Measurements from ENCODE around the gene MOCOS.
"Not testable (repeated sequence)": the region's sequence is repeated elsewhere in the genome, so short reads cannot be mapped to it uniquely, and the experiment has no call there.

Gene MOCOS, protein sequence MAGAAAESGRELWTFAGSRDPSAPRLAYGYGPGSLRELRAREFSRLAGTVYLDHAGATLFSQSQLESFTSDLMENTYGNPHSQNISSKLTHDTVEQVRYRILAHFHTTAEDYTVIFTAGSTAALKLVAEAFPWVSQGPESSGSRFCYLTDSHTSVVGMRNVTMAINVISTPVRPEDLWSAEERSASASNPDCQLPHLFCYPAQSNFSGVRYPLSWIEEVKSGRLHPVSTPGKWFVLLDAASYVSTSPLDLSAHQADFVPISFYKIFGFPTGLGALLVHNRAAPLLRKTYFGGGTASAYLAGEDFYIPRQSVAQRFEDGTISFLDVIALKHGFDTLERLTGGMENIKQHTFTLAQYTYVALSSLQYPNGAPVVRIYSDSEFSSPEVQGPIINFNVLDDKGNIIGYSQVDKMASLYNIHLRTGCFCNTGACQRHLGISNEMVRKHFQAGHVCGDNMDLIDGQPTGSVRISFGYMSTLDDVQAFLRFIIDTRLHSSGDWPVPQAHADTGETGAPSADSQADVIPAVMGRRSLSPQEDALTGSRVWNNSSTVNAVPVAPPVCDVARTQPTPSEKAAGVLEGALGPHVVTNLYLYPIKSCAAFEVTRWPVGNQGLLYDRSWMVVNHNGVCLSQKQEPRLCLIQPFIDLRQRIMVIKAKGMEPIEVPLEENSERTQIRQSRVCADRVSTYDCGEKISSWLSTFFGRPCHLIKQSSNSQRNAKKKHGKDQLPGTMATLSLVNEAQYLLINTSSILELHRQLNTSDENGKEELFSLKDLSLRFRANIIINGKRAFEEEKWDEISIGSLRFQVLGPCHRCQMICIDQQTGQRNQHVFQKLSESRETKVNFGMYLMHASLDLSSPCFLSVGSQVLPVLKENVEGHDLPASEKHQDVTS

DNA sequence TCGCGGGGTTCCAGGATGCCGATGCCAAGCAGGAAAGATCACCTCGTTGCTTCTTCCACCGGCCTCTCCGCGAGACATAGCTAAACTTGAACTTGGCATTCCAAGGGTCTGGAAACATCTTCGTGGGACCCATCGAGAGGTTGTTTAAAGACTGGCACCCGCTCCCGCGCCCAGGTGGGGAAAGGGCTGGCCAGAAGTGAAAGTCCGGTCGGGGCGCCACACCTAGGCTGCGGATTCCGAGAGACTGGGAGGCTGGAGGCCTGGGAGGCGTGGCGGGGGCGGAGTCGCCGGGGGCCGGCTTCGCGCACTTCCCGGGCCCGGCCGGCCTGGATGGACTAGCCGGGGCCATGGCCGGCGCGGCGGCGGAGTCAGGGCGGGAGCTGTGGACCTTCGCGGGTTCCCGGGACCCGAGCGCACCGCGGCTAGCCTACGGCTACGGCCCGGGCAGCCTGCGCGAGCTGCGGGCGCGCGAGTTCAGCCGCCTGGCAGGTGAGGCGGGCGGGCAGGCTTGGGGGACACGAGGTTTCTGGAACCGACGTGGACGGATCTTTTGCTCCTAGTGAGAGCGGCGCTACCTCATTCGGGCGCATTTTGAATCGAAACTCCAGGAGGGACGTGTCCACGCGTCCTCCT, at the start of gene MOCOS:
TSS of gene MOCOS (plus strand) at position 305 of the 633 bp plus-strand sequence. CDS start at position 348, 43 bp downstream.
- DNase-seq: no peak

DNA sequence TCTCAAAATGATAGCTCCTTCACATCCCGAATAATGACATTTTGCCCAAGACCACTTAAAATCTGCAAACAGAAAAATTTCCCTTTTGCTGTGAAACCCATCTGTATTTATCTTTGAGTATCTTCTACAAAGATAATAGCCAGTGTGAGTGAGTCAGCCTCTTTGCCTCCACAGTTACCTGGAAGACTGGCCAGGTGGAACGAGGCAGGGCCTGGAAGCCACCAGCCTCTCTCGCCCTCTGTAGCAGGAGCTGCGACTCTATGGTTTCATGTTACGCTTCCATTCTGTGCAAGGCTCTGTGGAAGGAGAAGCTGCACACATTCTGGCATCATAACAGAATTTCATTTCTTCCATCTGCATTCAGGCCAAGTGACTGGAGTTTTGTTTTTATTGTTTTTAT, 48.1 kb upstream of the MOCOS start:
- DNase-seq: peak; percentile 69

DNA sequence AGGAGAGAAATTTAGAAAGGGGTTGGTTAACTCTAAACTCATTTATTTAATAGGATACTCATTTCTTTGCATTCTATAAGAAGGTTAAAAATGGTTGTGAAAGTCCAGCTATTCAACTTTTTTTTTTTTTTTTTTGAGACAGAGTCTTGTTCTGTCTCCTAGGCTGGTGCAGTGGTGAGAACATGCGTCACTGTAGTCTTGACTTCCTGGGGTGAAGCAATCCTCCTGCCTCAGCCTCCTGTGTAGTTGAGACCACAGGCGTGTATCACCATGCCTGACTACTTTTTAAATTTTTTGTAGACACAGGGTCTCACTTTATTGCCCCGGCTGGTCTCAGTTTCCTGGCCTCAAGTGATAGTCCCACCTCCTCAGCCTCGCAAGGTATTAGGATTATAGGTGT, 45.7 kb upstream of the MOCOS start:
- DNase-seq: no peak

DNA sequence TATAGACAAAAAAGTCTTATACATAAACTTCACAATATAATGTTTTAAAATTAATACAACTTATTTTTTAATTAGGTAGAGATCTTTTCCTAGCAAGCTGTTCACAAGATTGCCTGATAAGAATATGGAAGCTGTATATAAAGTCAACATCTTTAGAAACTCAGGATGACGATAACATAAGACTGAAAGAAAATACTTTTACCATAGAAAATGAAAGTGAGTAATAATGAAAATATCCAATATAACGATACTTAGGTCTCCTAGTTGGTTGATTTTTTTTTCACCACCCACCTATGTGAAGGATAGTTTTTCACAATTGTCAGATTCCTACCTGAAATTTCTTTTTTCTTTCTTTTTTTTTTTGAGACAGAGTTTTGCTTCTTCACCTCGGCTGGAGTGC, 44.5 kb upstream of the MOCOS start:
- DNase-seq: no peak

DNA sequence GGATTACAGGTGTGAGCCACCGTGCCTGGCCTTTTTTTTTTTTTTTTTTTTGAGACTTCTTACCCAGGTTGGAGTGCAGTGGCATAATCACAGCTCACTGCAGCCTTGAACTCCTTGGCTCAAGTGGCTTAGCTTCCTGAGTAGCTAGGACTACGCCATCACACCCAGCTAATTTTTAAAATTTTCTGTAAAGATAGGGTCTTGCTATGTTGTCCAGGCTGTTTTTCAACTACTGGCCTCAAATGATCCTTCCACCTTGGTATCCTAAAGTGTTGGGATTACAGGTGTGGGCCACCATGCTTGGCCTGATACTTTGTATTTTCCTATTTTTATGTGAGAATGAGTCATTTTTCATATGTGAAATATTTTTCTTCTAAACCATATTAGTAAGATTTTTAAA, 43.9 kb upstream of the MOCOS start:
- DNase-seq: no peak

DNA sequence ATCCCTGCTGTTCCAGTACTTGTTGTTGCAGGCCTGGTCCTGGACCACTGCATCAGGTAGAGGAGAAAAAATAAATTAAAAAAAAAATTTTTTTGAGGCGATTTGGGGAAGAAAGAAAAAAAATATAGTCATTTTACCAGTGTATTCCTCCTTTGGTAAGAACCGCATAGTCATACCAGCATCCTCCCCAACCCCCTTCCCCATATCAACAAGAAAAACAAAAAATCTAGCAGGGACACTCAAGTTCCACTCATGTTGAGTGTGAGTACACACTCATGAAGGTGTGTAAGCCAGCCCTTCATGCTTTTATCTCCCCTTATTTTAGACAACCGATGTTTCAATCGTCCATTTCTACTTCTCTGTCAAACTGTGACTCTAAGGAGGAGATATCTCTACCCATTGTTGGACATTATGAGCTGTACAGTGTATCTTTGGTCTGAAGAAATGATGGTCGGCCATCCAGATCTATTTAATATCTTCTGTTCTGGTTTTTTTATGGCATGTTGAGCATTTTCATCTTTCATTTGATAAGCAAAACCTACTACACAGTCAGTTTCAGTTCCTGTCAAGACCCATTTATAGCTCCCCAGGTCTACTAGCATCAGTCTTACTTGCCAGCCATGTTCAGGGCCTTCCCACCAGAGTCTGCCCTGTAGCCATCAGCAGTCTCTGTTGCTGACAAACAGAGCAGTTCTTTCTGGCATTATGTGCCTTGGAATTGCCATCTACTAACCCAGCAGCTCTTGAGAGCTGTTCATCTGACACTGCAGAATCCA, 37.6 kb upstream of the MOCOS start:
- no peak for DNase-seq

DNA sequence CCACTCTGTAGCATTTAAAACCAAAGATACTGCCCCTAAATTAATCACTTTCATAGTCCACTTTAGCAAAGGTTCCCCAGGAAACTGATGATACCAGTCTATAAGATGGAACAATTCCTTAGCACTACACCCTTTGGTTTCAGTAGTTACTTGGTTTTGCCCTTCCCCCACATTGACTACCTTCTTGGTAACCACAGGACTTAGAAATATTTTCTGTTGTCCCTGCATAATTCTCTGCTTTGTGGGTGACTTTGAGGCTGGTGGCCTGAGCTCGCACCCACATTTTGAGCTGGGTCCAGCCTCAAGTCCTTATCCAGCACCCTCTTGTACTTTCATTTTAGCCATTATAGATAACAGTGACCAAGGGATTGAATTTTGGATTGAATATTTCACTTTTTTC, 34.5 kb upstream of the MOCOS start:
- no peak for DNase-seq

DNA sequence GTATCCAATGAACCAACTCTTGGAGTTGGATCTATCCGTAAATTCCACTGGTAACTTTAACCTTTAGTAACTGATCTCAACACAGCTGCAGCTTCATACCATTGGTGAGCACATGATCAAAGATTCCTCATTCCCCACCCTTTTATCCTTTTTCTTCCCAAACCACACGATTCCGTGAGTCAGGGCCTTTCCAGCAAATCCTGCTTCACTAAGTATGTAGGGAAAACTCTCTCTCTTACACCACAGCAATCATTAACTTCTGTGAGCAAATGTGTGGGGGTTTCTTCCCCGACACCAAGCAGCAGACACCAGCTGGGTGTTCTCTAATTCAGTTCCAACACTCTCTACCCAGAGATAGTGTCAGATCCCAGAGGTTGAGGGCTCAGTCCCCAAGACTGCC, 34.1 kb upstream of the MOCOS start:
- DNase-seq: no peak

DNA sequence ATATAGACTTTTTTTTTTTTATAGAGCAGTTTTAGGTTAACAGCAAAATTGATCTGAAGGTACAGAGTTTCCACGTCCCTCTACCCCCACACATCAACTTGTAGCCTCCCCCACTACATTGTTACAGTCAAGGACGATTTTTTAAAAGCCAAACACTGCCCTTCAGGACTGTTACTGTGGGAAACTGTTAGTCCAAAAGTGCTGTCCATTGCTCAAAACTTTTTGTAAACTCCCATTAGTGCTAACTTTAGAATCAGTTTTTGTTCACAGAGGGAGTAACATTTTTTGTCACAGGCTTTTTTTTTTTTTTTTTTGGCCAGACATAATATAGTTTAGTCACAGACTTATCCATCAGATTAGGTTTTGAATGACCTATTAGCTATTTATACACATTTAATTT, 33.5 kb upstream of the MOCOS start:
- no peak for DNase-seq

DNA sequence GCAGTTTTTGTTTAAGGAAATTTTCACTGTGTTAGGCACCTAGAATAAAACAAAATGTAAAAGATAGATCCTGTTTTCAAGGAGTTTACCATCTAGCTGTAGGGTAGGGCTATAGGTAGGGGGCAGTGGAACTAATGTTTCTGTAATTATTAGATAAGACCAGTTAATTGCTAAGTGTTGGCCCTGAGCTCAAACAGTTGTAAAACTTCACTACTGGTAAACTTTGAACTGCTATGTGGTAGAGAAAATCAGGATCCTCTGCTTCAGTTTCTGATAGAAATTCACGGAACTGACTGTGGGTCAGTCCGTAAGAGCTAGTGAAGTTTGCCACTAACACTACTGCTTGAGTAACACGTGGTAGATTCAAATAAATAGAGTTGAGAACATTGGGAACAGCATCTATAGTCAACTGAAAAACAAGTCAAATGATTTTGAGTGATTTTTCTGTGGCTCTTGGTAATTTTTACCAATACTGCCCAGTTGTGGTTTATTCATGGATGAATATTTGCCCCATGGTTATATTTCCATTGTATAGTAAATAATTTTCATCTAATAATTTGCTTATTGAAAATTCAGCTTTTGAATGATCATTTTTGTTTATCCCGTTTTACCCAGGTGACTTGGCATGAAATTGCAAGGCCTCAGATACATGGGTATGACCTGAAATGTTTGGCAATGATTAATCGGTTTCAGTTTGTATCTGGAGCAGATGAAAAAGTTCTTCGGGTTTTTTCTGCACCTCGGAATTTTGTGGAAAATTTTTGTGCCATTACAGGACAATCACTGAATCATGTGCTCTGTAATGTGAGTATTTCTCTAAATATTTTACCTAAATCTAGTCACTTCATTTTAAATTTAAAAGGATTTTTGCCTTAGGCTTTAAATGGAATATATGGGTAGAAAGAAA, 31.2 kb upstream of the MOCOS start:
- no peak for DNase-seq

DNA sequence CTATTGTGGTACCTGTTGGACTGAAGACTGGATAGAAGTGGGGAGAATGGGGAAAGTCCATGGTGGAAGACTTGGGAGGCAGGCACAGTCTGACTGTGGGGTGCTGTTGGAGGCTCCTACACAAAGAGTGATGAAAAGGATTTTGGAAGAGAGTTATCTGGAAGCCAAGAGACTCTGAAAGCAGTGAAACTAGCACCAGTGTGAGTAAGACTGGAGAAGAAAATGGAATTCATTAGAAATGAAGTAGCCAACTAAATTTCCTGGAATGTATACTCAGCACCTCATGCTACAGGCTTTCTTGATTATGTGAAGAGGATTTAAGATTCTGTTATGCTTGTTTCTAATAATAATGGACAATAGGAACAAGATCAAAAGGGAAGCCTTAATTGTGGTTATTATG, 29.9 kb upstream of the MOCOS start:
- DNase-seq: no peak

DNA sequence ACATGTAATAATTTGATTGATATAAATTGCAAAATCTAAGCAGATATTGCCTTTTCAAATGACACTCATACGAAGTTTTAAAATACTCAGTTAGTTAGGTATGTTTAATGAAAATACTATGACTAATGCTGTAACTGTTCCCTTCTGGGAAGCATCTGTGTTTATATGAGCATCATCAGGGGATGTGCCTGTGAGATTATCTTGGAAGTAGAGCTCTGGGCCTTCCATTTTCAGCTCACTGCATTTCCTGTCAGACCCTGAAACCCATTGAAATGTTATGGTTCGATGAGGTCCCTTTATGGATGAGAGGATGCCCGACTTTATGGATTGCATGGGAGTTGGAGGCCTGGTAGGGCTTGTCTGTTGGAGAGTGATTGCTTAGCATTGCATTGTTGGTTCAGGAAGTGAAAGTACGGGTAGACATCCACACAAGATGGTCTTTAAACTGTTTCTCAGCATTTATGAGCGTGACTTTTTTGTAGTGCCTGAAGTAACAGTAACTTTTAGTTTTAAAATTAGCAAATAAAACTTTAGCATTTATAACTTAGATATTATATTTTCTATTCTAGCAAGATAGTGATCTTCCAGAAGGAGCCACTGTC, 28.9 kb upstream of the MOCOS start:
- no peak for DNase-seq

DNA sequence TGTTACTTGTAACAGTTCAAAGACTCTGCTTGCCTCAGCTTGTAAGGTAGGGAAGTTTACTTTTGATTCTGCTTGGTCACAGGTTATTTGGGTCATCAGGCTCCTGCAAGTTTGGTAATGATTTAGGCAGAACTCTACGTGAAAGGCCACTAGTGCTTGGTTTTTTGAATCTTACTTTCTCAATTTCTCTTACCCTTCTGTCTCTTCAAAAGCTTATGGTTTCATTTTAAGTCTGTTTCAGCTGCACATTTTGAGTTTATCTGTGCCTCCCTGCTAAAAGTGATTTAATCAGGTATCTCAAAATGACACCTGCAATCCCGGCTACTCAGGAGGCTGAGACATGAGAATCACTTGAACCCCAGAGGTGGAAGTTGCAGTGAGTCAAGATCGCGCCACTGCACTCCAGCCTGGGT, 26.3 kb upstream of the MOCOS start:
- no peak for DNase-seq

DNA sequence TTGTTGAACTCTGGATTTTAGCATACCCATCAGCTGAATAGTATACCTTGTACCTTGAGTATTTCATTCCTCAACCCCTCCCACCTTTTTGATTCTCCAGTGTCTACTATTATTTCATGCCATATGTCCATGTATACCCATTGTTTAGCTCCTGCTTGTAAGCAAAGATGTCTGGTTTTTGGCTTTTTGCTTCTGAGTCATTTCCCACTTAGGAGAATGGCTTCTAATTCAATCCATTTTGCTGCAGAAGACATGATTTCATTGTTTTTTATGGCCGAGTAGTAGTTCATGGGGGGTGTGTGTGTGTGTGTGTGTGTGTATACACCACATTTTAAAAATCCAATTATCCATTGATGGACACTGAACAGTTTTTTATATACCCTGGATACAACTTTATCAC, 24.3 kb upstream of the MOCOS start:
- no peak for DNase-seq

DNA sequence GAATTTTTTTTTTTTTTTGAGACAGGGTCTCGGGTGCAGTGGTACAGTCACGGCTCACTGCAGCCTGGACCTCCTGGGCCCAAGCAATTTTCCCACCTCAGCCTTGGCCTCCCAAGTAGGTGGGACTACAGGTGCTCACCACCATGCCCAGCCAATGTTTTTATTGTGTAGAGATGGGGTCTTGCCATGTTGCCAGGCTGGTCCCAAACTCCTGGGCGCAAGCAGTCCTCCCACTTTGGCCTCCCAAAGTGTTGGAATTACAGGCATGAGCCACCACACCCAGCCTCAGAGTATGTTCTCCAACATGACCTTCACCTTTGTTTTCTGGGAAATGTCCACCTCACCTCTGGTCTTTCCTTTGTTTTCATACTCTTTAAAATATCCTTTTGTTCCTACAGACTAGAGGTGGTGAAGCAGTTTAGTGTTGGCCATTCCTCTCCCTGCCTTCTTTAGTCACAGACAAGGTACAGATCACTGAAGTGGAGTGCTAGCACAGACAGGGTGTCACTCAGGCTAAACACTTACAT, 19.5 kb upstream of the MOCOS start:
- DNase-seq: no peak

DNA sequence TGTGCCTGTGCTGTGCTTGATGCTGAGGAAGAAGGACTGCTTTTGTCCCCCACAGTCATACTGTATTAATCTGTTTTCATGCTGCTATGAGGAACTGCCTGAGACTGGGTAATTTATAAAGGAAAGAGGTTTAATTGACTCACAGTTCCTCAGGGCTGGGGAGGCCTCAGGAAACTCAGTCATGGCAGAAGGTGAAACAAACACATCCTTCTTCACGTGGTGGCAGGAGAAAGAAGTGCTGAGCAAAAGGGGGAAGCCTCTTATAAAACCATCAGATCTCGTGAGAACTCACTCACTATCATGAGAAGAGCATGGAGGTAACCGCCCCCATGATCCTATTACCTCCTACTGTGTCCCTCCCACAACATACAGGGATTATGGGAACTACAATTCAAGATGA, 19.0 kb upstream of the MOCOS start:
- not testable (repeated sequence) for DNase-seq

DNA sequence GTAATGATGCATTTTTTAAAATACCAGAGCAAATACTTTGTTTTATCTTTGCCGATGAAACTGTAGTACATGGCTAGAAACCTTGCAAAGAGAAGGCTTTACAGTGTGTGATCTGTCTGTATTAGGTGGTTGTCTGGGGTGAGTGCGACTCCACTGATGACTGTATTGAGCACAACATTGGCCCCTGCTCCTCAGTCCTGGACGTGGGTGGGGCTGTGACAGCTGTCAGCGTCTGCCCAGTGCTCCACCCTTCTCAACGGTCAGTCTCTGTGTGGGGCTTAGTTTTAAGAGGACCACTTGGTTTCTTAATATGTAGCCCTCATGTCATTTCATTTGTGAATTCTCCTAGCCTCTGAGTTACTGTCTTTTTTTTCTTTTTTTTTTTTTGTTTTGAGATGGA, 17.4 kb upstream of the MOCOS start:
- no peak for DNase-seq

DNA sequence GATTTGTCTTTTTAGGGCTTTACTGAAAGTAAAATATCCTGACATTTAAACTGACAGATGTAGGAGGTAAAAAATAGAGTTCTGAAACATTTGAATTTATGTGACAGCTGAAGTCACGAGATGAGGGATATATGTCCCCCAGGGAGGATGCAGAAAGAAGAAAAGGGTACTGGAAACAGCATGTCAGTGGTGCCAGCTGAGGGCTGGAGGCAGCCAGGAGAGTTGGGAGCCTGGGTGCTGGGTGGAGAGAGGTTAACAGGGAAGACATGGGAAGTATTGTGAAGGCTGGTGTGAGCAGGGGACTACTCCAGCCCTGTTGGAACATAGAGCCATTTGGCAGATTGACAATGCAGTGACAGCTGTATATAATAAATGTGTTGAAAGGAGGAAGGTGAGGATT, 11.8 kb upstream of the MOCOS start:
- no peak for DNase-seq

DNA sequence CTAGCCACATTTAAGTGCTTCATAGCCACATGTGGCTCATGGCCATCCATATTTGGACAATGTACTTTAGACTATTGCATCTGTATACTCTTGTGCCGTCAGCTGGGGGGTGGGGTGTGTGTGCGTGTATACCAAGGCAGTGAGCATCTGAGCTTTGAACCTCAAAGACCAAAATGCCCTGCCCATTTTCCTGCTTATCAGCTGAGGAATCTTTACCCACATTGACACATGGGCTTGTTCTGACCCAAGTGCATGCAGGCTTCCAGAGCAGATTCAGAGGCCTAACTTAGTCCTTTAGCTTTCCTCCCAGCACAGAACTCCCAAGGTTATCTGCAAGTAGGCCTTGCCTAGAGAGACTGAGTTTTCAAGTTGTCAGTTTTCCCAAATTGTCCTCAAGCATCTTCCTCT, 11.1 kb upstream of the MOCOS start:
- DNase-seq: no peak

DNA sequence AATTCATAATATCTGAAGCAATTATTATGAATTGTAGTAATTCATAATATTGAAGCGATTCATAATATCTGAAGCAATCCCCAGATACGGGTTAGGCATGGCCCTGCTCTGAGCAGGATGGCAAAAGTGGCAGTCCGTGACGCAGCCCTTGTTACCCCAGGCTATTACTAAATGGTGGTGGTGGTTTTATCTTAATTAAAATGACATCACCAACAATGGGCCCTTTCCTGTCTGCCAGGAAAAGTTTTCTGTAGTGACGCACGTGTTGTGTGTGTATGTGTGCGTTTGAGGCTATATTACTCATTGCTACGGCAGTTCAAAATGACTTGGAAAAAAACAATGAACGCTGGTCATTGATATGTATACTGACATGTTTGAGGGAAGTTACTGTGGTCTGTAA, 10.6 kb upstream of the MOCOS start:
- DNase-seq: no peak

DNA sequence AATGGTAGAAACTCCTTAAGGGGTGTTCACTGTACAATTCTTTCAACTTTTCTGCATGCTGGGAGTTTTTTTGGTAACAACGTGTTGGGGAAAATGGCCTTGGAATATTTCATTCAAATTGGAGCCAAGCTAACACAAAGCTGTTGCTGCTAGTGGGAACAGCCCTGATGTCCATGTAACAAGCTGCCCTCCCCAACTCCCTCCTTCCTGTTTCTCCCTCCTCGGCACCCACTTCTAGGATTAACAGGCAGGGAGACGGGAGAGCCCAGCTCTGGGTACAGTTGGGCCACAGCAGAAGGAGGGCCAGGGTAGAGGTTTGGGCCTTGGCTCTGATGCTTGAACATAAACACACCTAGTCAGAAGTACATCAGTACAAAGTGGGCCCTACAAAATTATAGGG, 9.4 kb upstream of the MOCOS start:
- no peak for DNase-seq

All from NCI-H2107 (cell line).